ENCODE results near the gene TCF12.
"Not testable (repeated sequence)": the region's sequence is repeated elsewhere in the genome, so short reads cannot be mapped to it uniquely, and the experiment has no call there.

Gene TCF12

GRCh38 chr15:57147621-57148020 lies 229.2 kb downstream of the TCF12 start:
- no peak for DNase-seq

DNA sequence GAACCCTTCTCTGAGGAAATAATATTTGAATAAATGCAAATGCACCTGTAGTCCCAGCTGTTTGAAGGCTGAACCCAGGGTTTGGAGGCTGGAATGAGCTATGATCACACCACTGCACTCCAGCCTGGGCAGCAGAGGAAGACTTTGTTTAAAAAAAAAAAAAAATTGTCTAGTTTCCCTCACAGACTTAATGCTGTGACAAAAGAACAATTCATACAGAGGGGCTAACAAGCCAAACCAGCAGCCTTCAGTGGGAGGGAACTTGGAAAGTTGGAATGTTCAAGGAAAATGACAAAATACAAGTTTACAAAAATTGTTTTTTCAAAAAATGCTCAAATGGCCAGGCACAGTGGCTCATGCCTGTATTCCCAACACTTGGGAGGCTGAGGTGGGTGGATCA lies 229.8 kb downstream of the TCF12 start:
- DNase-seq: no peak

- no peak for DNase-seq
These were observed 230.8 kb downstream of the TCF12 start for GRCh38 chr15:57149196-57149595.

DNA sequence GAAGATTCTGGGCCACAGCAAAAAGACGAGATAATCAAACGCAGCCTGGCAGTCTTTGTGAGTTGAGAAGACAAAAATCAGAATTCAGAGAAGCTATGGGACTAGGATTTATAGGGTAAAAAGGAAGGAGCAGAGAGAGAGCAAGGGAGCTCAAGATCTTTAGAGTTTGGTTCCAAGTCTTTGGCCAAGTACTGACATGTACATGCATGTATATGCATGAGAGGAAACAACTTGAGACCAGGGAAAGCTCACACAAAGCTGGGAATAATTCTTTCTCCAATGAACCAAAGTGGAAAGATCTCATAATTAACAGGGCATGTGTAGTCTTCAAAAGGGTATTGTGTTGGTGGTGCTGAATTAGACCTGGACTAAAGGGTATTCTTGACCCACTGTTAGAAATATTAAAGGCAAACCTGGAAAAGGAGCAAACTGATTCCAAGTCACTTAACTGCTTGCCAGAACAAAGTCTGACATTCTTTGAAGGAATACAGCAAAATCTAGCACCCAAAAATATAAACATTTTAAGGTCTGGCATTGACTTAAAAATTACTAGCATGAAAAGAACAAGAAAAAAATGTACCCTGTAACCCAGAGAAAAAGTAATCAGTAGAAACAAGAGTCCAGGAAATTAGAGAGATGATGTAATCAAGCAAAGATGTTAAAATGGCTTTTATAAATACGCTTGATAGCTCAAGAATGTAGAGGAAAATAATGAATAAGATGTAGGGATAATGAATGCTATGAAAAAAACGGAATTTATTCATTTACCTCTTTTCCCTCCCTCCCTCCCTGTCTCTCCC lies 231.8 kb downstream of the TCF12 start:
- DNase-seq: no peak

DNA sequence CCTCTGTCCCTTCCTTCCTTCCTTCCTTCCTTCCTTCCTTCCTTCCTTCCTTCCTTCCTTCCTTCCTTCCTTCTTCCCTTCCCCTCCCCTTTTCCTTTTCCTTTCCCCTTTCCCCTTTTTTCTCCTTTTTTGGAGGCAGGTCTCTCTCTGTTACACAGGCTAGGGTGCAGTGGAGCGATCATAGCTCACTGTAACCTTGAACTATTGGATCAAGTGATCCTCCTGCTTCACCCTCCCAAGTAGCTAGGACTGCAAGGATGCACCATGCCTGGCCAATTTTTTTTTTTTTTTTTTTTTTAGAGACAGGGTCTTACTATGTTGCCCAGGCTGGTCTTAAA lies 232.4 kb downstream of the TCF12 start:
- DNase-seq: not testable (repeated sequence)

DNA sequence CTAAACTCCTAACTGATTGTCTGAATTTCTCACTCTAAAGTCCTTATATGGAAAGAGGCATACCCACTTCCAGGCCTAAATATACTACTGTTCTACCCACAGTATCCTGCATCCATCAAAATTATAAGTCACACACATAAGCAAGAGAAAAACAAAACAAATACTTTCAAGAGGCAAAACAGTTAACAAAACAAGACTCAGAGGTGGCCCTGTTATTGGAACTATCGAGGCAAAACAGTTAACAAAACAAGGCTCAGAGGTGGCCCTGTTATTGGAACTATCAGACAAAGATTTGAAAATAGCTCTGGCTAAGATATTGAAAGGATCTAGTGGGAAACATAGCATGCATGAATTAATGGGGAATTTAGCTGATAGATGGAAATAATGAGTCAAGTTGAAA lies 233.7 kb downstream of the TCF12 start:
- DNase-seq: no peak

GRCh38 chr15:57152666-57153539 lies 234.5 kb downstream of the TCF12 start:
- no peak for DNase-seq

- DNase-seq: peak; percentile 35
These were observed 237.9 kb downstream of the TCF12 start for GRCh38 chr15:57156210-57156884.

DNA sequence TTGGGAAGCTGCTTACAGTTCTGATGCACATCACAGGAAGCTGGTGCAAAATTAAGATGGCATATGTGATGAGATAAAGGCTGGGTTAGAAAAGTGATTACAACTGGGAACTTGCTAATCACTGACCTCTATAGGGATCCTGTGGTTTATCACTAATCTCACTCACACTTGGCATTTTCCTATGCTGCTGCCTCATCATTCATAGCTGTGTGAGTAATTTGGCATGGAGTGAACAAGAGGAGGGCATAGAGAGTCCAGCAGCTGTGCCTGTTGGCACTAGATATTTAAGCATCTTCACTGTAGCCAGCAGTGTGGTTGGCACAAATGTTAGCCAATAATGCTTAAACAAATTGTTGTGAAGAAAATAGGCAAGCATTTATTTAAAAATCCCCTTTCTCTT lies 240.1 kb downstream of the TCF12 start:
- peak; percentile 85 for DNase-seq

- peak; percentile 45 for DNase-seq
These were observed 240.7 kb downstream of the TCF12 start for GRCh38 chr15:57158997-57159668.

DNA sequence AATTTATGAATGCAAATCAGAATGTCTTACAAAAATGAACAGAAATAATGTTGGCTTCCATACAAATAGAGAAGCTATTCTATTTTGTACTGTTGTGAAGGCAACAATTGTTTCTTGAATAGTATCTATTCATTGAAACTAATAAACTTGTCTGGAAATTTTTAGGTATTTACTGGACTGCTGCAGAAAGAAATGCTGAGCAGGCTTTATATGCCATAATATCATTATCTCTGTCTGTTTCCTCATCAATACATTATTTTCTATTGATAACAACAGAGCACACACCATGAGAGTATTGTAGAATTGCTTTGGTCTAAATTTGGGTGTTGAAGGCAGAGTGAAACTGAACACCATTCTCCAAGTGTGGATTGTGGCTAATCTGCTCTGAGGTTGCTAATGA lies 241.3 kb downstream of the TCF12 start:
- no peak for DNase-seq

DNA sequence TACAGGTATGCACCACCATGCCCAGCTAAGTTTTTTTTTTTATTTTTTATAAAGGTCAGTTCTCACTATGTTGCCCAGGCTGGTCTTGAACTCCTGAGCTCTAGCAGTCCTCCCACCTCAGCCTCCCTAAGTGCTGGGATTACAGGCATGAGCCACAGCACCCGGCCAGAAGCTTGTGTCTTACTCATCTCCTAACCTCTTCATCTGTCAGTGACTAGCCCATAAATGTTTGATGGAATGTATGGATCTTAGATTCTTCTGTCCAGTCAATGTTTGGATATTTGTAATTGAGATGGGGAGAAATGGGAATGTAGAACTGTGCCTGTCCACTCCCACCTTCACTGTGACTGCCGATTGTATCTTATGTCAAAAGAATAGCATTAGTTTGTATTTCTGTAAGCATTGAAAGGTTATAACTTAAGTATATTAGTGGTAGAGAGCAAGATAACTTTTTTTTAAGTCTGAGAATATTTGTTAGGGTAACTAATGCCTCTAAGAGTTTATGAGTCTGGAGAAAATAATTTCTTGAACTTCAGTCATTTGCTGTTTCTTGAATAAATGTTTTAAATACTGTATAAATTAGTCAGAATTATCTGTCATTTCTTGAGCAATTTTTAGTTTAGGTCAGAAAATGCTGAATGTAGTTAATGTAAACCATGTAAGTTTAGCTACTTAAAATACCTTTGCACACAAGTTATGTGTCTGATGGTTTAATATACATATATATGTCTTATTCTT lies 242.5 kb downstream of the TCF12 start:
- no peak for DNase-seq

DNA sequence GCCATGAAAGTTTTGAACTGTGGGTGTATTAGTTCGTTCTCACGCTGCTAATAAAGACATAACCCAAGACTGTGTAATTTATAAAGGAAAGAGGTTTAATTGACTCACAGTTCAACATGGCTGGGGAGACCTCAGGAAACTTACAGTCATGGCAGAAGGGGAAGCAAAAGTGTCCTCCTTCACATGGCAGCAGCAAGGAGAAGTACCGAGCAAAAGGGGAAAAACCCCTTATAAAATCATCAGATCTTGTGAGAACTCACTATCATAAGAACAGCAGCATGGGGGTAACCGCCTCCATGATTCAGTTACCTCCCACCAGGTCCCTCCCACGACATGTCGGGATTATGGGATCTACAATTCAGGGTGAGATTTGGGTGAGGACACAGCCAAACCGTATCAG lies 245.8 kb downstream of the TCF12 start:
- not testable (repeated sequence) for DNase-seq

GRCh38 chr15:57165992-57166391 lies 247.5 kb downstream of the TCF12 start:
- DNase-seq: no peak

DNA sequence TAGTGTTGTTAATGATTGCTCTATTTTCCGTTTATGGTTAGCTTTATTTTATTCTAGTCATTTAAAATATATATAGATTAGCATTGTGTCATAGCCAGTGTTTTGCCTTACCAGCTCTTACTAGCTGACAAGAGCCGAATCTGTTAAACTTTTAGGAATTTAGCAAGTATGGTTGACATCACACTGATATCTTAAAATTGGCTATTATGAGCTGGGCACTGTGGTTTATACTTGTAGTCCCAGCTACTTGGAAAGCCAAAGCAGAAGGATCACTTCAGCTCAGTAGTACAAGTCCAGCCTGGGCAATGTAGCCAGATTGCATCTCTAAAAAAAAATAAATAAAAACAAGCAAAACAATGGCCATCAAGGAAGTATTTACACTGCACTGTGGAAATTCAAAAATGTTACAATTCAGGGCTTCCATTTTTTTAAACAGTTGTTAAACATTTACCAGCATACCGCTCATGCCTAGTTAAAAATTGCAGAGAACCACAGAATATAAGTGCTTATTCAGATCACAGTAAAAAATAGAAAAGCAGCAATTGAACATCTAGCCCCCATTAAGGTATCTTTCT lies 249.5 kb downstream of the TCF12 start:
- no peak for DNase-seq

GRCh38 chr15:57169643-57170042 lies 251.2 kb downstream of the TCF12 start:
- DNase-seq: no peak

- DNase-seq: no peak
These were observed 253.0 kb downstream of the TCF12 start for GRCh38 chr15:57171426-57171825.

- DNase-seq: no peak
These were observed 254.5 kb downstream of the TCF12 start for GRCh38 chr15:57172925-57173324.

DNA sequence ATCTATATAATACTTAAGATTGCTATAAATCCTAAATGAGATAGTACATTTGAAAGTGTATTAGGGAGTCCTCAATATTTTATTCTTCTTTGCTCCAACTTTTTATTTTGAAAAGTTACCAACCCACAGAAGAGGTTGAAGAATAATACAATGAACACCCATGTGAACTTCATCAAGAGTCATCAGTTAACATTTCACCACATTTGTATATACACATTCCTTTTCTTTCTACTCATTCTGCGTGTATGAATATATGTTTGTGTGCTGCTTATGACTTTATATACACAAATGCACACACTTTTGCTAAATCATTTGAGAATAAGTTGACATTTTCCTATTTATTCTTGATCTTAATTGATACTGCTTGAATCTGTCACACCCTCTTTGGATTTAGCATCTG lies 264.6 kb downstream of the TCF12 start:
- no peak for DNase-seq

GRCh38 chr15:57183614-57184344 lies 265.3 kb downstream of the TCF12 start:
- DNase-seq: no peak

DNA sequence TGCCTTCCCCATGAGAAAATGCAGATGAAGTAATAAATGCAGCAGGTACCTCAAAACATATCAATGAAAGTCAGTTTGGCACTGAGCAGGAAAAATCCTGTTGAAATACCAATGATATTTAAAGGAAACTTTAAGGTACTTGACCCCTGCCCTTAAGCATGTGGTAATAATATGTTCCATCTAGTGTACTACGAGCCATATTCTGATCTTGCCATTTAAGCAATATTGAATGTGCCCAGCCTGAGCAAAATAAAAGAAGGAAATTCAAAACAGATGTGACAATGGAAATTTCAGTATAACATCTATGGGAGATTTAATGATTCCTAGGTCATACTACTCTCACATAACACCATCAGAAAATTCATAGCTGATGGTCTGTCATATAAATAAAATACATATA lies 266.1 kb downstream of the TCF12 start:
- DNase-seq: no peak

All from NCI-H1092 treated with DMSO at 0.1 percent for 48 hours (cell line).